ENCODE results near the gene ACOXL.

DNA sequence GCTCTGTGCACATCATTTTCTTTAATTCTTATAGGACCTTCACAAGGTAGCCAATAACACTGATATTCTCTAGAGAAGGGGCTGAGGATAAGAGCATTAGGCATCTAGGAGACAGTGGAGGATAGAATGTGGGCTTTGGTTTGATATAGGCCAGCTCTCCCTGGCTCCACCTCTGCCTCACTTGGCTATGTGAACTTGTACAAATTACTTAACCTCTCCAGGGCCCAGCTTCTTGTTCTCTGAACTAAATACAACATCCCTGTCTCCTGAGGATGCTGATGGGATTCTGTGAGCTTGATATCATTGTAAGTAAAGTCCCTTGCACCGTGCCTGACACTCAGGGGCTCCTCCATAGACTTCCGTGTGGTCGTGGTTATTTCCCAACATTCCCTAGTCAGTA is 87.3 kb downstream of the ACOXL start:
- TF ChIP-seq, protein P1, sequence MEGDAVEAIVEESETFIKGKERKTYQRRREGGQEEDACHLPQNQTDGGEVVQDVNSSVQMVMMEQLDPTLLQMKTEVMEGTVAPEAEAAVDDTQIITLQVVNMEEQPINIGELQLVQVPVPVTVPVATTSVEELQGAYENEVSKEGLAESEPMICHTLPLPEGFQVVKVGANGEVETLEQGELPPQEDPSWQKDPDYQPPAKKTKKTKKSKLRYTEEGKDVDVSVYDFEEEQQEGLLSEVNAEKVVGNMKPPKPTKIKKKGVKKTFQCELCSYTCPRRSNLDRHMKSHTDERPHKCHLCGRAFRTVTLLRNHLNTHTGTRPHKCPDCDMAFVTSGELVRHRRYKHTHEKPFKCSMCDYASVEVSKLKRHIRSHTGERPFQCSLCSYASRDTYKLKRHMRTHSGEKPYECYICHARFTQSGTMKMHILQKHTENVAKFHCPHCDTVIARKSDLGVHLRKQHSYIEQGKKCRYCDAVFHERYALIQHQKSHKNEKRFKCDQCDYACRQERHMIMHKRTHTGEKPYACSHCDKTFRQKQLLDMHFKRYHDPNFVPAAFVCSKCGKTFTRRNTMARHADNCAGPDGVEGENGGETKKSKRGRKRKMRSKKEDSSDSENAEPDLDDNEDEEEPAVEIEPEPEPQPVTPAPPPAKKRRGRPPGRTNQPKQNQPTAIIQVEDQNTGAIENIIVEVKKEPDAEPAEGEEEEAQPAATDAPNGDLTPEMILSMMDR (IDR thresholded peaks at IDR 0.05) = no peak
- TF ChIP-seq POLR2A (IDR thresholded peaks at IDR 0.05) = no peak
